ENCODE data around the gene FIBCD1.

The FIBCD1 gene

GRCh38 chr9:130865921-130866320, 73.1 kb downstream of the FIBCD1 start:
- TF ChIP-seq, protein P1, sequence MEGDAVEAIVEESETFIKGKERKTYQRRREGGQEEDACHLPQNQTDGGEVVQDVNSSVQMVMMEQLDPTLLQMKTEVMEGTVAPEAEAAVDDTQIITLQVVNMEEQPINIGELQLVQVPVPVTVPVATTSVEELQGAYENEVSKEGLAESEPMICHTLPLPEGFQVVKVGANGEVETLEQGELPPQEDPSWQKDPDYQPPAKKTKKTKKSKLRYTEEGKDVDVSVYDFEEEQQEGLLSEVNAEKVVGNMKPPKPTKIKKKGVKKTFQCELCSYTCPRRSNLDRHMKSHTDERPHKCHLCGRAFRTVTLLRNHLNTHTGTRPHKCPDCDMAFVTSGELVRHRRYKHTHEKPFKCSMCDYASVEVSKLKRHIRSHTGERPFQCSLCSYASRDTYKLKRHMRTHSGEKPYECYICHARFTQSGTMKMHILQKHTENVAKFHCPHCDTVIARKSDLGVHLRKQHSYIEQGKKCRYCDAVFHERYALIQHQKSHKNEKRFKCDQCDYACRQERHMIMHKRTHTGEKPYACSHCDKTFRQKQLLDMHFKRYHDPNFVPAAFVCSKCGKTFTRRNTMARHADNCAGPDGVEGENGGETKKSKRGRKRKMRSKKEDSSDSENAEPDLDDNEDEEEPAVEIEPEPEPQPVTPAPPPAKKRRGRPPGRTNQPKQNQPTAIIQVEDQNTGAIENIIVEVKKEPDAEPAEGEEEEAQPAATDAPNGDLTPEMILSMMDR (IDR thresholded peaks at IDR 0.05; ENCODE audit: low read depth, low read length) = no peak
- H3K4me3 ChIP-seq (ENCODE audit: low read depth, low read length) = no peak overlapping the region

DNA sequence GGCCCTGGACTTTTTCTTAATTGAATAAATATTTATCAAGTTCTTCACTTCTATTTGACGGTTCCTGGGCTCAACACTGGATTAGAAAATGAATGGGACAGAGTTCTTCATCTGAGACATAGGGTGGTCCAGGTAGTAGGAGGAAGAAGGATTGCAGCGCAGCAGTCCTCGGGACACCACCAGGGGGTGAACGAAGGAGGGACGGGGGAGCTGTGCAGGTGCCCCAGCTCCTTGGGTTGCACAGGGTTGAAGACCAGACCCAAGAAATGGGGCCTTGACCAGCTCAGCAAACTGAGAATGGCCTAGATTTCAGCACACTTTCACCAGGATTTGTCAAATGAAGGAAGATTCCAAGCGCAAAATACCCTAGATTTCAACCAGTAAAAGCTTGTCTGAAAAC, 74.5 kb downstream of the FIBCD1 start:
- H3K4me3 ChIP-seq (ENCODE audit: low read depth, low read length) = no peak overlapping the region
- TF ChIP-seq, protein P1 (IDR thresholded peaks at IDR 0.05; ENCODE audit: low read depth, low read length) = no peak

DNA sequence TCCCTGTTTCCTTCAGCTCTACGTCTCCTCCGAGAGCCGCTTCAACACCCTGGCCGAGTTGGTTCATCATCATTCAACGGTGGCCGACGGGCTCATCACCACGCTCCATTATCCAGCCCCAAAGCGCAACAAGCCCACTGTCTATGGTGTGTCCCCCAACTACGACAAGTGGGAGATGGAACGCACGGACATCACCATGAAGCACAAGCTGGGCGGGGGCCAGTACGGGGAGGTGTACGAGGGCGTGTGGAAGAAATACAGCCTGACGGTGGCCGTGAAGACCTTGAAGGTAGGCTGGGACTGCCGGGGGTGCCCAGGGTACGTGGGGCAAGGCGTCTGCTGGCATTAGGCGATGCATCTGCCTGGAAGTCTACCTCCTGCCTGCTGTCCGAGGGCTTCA, 76.3 kb downstream of the FIBCD1 start:
- TF ChIP-seq, protein P1 (IDR thresholded peaks at IDR 0.05; ENCODE audit: low read depth, low read length) = no peak
- no peak overlapping the region for H3K4me3 ChIP-seq (ENCODE audit: low read depth, low read length)

- H3K4me3 ChIP-seq (ENCODE audit: low read depth, low read length) = no peak overlapping the region
- TF ChIP-seq, protein P1 (IDR thresholded peaks at IDR 0.05; ENCODE audit: low read depth, low read length) = no peak
Measured at GRCh38 chr9:130862217-130862616, 76.8 kb downstream of the FIBCD1 start.

DNA sequence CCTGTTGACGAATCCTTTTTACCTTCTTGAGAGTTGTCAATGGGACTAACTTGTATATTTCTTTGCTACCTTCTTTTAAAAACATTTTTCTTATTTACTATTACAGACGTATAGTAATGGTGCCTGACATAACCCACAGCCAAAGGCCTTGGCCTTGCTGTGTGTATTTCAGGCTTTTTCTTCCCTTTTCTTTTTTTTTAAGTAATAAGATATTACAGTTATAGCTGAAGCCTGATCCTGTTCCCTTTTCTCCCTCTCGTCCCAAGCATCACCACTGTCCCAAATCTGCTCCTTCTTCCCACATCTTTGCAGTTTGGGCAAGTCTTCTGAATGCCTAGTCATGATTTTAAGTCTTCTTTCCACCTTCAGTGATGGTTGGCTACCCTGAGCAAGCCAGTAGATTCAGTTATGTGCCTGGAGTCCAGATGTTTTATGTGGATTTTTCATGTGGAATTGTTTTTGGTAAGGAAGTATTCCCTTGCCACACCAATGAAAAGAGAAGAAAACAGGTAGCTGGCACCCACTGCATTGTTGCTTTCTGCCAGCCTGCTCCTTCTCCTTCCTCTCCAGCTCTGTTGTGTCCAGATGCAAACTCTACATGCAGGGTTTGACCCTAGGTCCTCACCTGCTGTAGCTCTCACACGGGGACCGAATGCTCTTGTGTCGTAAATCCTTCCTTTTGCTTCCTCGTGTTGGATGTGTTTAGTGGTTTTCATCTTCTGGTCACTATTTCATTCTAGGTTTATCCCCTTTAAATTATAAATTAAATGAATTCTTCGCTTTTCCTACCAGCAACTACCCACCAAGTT, 77.5 kb downstream of the FIBCD1 start:
- no peak overlapping the region for H3K4me3 ChIP-seq (ENCODE audit: low read depth, low read length)
- TF ChIP-seq, protein P1 (IDR thresholded peaks at IDR 0.05; ENCODE audit: low read depth, low read length) = no peak

DNA sequence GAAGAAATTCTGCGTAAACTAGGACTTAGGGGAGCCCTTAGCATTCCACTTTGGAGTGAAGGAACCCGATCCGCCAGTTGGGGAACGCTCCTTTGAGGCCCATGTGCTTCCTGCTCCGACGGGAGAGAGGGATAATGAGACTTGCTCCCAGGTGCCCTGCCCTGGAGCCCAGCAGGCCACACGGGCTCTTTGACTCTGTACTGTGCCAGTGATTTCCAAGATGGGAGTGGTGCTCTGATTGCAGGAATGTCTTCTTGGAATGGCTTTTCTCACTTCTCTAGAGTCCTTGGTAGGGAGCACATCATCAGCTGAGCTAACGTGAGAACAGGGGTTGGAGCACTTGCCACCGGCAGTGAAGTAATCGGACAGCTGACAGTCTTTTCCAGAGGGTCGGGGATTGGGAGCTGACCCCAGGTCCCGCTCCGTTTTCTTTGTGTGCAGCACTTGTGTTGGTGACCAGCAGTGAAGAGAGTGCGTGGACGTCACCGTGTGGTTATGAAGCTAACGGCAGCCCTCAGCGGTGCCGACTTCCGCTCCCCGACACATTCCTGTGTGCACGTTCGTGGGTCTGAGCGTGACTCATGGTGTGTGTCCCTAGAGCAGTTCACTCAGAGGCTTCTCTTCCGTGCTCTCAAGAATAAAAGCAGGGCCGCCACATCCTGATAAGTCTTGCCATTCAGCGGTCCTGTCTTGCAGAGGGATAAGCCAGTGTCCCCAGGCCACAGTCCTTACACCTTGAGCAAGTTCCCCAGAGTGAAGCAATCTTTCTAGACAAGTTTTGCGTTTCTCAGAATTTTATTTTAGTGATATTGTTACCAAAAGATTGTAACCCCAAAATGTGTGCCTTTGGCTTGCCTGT, 78.4 kb downstream of the FIBCD1 start:
- TF ChIP-seq, protein P1 (IDR thresholded peaks at IDR 0.05; ENCODE audit: low read depth, low read length) = peak; percentile 35
- H3K4me3 ChIP-seq (ENCODE audit: low read depth, low read length) = peak overlapping the region; percentile 2; the same call in 1 of the 2 replicates

All from WI38 (cell line).